ENCODE data around the gene NWD2.
A peak's percentile ranks its signal among the peaks of the same experiment; 100 is the strongest.

The NWD2 gene

DNA sequence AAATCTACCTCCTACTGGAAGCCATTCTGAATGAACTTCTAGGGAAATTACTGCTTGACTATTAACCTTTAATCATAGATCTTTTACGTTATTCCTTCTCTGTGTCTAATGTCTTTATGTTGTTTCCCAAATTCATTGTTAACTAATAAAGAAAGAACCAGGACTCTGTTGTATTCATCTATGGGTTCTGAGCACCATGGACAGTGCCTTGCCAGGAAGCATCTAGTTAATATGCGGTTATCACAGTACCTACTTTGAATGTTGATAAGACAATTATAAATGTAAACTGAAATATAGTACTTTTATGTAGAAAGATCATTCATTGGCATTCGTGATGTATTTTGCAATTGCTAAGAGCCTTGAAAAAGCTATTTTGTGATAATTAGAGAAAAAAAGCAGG lies 23.8 kb downstream of the NWD2 start:
- TF ChIP-seq GABPA (IDR thresholded peaks at IDR 0.05; ENCODE audit: low read depth), result no peak
- TF ChIP-seq, protein P1, sequence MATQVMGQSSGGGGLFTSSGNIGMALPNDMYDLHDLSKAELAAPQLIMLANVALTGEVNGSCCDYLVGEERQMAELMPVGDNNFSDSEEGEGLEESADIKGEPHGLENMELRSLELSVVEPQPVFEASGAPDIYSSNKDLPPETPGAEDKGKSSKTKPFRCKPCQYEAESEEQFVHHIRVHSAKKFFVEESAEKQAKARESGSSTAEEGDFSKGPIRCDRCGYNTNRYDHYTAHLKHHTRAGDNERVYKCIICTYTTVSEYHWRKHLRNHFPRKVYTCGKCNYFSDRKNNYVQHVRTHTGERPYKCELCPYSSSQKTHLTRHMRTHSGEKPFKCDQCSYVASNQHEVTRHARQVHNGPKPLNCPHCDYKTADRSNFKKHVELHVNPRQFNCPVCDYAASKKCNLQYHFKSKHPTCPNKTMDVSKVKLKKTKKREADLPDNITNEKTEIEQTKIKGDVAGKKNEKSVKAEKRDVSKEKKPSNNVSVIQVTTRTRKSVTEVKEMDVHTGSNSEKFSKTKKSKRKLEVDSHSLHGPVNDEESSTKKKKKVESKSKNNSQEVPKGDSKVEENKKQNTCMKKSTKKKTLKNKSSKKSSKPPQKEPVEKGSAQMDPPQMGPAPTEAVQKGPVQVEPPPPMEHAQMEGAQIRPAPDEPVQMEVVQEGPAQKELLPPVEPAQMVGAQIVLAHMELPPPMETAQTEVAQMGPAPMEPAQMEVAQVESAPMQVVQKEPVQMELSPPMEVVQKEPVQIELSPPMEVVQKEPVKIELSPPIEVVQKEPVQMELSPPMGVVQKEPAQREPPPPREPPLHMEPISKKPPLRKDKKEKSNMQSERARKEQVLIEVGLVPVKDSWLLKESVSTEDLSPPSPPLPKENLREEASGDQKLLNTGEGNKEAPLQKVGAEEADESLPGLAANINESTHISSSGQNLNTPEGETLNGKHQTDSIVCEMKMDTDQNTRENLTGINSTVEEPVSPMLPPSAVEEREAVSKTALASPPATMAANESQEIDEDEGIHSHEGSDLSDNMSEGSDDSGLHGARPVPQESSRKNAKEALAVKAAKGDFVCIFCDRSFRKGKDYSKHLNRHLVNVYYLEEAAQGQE (IDR thresholded peaks at IDR 0.05; ENCODE audit: insufficient replicate concordance, low read depth), result peak; percentile 93
- TF ChIP-seq SPI1 (IDR thresholded peaks at IDR 0.05; ENCODE audit: borderline replicate concordance, low read depth), result no peak
- H3K4me3 ChIP-seq (replicated peaks; ENCODE audit: insufficient read depth, low read length), result no peak overlapping the region
- no peak overlapping the region for H3K27ac ChIP-seq (replicated peaks)
- peaks cover 2% of the 10 kb centered on the region for H3K27me3 ChIP-seq (ENCODE audit: insufficient read depth, poor library complexity, severe bottlenecking)
- DNase-seq (ENCODE audit: low read depth in 1 of 2, low spot score in 1 of 2), result no peak

DNA sequence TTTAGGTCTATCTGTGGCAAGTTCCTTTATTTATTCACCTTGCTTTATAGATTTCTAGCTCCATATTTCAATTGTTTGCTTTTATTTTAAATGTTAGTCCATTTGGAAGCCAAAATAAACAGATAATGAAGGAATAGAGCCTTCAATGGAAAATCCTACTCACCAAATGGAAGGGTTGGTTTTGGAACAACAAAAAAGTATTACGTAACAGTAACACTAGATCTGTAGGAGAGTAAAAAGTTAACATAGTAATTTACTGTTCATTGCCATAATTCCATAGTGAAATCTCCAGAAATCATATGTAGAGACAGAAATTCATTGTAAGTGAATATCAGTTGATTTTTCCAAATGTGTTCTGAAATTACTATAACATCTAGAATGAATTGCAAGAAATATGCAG lies 34.6 kb downstream of the NWD2 start:
- no peak for DNase-seq (ENCODE audit: low read depth in 1 of 2, low spot score in 1 of 2)
- no peak overlapping the region for H3K4me3 ChIP-seq (replicated peaks; ENCODE audit: insufficient read depth, low read length)
- no peaks in the 10 kb centered on the region for H3K27me3 ChIP-seq (ENCODE audit: insufficient read depth, poor library complexity, severe bottlenecking)
- H3K27ac ChIP-seq (replicated peaks), result no peak overlapping the region
- TF ChIP-seq POLR2AphosphoS5 (IDR thresholded peaks at IDR 0.05; ENCODE audit: low read depth) (no peak), GABPA (IDR thresholded peaks at IDR 0.05; ENCODE audit: low read depth) (no peak), SPI1 (IDR thresholded peaks at IDR 0.05; ENCODE audit: borderline replicate concordance, low read depth) (no peak)
- TF ChIP-seq, protein P2, sequence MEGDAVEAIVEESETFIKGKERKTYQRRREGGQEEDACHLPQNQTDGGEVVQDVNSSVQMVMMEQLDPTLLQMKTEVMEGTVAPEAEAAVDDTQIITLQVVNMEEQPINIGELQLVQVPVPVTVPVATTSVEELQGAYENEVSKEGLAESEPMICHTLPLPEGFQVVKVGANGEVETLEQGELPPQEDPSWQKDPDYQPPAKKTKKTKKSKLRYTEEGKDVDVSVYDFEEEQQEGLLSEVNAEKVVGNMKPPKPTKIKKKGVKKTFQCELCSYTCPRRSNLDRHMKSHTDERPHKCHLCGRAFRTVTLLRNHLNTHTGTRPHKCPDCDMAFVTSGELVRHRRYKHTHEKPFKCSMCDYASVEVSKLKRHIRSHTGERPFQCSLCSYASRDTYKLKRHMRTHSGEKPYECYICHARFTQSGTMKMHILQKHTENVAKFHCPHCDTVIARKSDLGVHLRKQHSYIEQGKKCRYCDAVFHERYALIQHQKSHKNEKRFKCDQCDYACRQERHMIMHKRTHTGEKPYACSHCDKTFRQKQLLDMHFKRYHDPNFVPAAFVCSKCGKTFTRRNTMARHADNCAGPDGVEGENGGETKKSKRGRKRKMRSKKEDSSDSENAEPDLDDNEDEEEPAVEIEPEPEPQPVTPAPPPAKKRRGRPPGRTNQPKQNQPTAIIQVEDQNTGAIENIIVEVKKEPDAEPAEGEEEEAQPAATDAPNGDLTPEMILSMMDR (IDR thresholded peaks at IDR 0.05; ENCODE audit: insufficient read depth, low read length), result no peak
- TF ChIP-seq, protein P1 (IDR thresholded peaks at IDR 0.05; ENCODE audit: insufficient replicate concordance, low read depth), result no peak

DNA sequence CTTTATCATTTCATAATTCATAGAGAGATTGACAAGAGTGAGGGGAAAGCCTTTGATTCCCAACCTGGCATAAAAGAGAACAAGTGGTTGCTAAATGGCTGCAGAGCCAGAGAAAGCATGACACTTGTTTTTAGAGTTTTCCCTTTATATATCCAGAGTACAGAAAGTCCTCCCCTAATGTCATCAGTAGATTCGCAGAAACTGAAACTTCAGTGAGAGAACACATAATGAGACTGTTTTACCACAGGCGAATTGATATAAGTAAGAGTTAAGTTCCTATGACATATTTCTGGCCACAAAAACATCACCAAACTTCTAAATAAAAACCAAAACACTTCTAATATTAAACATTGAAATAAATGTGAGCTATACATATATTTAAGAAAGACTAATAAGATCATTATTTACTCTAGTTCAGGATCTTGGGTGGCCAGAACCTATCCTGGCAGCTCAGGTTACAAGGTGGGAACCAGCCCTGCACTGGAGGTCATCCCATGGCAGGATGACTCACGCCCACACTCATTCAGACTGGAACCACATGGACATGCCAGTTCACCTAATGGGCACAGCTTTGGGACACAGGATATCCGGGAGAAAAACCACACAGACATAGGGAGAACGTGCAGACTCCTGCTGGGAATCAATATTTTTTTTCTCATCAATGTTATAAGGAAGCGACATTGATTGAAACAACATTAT lies 35.5 kb downstream of the NWD2 start:
- no peak for DNase-seq (ENCODE audit: low read depth in 1 of 2, low spot score in 1 of 2)
- TF ChIP-seq GABPA (IDR thresholded peaks at IDR 0.05; ENCODE audit: low read depth) (no peak), POLR2AphosphoS5 (IDR thresholded peaks at IDR 0.05; ENCODE audit: low read depth) (no peak), SPI1 (IDR thresholded peaks at IDR 0.05; ENCODE audit: borderline replicate concordance, low read depth) (no peak)
- TF ChIP-seq, protein P1 (IDR thresholded peaks at IDR 0.05; ENCODE audit: insufficient replicate concordance, low read depth), result no peak
- TF ChIP-seq, protein P2 (IDR thresholded peaks at IDR 0.05; ENCODE audit: insufficient read depth, low read length), result no peak
- no peaks in the 10 kb centered on the region for H3K27me3 ChIP-seq (ENCODE audit: insufficient read depth, poor library complexity, severe bottlenecking)
- no peak overlapping the region for H3K4me3 ChIP-seq (replicated peaks; ENCODE audit: insufficient read depth, low read length)
- no peak overlapping the region for H3K27ac ChIP-seq (replicated peaks)
